ENCODE data around the gene NR1D1.

NR1D1 gene

DNA sequence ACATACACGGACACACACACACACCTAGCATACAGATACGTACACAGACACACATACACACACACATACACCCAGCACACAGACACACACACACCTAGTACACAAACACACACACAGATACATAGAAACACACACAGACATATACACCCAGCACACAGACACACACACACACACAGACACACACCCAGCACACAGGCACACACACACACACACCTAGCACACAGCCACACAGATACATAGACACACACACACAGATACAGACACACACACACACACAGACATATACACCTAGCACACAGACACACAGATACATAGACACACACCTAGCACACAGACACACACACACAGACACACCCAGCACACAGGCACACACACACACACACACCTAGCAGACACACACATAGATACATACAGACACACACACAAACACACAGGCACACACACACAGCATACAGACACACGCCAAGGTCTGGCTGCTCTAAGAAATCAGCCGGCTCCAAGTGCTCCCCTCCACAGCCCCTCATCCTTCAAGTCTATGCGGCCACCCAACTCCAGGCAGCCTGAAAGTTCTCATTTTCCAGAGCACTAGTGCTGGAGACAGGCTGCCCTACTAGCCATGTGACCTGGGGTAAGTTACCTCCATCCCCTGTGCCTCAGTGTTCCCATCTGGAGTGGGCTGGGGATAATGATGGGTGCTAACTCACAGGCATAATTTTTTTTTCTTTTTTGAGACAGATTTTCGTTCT is 13.2 kb downstream of the NR1D1 start:
- no peak overlapping the region for H3K4me3 ChIP-seq
- no peak overlapping the region for H3K27ac ChIP-seq

DNA sequence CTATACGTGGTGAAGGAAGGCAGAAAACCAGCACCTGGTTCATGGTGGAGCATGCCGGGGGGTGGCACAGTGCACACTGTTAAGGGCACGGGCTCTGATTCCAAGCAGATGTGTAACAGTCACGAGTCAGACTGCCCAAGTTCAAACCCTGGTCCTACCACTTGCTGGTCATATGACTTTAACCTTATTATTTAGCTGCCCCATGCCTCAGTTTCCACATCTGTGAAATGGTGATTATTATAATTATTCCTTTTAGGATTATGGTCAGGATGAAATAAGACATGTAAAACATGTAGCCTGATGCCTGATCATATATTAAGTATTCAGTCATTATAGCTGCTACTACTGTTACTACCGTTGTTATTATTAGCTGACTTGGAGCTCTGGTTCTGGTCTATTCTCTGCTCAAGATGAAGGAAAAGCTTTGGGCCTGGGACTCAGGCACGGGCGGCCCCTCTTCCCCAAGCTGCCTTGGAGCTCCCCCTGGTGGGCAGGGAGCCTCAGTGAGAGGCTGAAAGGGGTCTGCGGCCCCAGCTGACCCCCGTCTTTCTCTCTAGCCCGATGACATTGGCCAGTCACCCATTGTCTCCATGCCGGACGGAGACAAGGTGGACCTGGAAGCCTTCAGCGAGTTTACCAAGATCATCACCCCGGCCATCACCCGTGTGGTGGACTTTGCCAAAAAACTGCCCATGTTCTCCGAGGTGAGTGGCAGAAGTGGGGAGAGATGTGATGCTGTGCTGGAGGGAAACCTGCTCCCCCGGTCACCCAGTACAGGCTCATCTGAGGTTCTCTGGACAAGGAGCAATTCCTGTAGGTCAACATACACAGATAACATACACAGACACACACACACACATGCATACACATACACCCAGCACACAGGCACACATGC is 14.0 kb downstream of the NR1D1 start:
- Histone ChIP-seq H3K4me3 (no peak overlapping the region), H3K27ac (peak overlapping the region in 1 of 21 experiments; percentile 17)

DNA sequence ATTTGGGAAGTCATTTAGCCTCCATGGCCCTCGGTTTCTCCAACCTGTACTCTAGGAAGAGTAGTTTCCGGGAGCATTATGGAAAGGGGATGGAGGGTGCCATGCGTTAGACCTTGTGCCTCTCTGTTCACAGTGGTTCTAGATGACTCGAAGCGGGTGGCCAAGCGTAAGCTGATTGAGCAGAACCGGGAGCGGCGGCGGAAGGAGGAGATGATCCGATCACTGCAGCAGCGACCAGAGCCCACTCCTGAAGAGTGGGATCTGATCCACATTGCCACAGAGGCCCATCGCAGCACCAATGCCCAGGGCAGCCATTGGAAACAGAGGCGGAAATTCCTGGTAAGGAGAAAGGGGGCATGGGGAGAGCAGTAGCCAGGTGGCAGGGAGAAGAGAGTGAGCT is 15.9 kb downstream of the NR1D1 start:
- H3K27ac ChIP-seq: no peak overlapping the region
- H3K4me3 ChIP-seq: no peak overlapping the region

DNA sequence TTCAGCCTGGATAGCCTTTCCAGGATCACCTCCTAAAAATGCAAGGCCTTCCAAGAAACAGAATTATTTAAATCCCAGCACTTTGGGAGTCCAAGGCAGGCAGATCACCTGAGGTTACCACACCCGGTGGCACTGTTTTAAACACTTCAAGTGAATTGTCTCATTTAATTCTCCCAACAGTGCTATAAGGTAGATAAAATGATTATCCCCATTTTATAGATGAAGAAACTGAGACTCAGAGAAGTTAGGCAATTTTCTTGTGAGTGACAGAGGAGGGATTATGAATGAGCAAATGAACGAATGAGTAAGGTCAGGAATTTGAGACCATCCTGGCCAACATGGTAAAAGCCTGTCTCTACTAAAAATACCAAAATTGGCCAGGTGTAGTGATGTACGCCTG is 20.8 kb downstream of the NR1D1 start:
- no peak overlapping the region for H3K4me3 ChIP-seq
- no peak overlapping the region for H3K27ac ChIP-seq

DNA sequence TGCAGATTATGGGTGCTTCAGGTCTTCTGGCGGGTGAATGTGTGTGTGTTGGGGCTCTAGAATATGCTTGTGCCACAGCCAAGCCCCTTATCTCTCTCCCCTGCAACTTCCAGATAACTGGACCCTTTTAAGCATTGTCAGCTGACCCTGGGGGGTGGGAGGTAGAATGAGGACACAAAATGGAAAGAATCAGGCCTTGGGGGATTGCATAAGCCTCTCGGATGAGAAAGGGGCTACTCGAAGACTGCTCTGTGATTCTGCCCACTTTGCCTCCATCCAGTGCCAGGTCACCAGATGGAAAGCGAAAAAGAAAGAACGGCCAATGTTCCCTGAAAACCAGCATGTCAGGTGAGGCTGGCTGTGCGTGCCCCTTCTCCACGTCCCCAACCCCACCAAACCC is 23.8 kb downstream of the NR1D1 start:
- peak overlapping the region in 2 of 21 experiments; percentile 11 to 12 for H3K27ac ChIP-seq
- H3K4me3 ChIP-seq: no peak overlapping the region

DNA sequence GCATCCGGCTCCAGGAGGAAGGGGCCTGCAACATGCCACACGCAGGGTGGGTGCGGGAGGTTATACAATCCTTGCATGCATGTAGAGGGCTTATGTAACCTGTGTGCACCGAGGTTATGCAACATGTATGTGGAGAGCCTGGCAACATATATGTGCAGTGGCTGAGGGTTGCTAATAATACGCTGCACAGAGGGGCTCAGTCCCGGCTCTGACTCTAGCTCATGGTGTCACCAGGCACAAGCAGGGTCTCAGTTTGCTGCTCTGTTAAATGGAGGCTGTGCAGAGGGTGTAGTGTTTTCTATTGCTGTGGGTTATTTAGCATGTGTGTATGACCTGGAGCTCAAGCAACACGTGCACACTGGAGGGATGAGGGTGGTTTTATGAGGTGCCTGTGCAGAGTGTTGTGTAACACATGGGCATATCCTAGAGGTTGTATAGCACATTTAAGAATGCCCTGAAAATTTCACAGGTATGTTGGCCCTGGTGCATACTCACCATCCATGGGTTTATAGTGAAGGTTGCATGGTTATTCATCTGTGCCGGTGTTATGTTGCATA is 24.4 kb downstream of the NR1D1 start:
- Histone ChIP-seq H3K4me3 (no peak overlapping the region), H3K27ac (peak overlapping the region in 13 of 21 experiments; percentile 7 to 77 (median 48))

DNA sequence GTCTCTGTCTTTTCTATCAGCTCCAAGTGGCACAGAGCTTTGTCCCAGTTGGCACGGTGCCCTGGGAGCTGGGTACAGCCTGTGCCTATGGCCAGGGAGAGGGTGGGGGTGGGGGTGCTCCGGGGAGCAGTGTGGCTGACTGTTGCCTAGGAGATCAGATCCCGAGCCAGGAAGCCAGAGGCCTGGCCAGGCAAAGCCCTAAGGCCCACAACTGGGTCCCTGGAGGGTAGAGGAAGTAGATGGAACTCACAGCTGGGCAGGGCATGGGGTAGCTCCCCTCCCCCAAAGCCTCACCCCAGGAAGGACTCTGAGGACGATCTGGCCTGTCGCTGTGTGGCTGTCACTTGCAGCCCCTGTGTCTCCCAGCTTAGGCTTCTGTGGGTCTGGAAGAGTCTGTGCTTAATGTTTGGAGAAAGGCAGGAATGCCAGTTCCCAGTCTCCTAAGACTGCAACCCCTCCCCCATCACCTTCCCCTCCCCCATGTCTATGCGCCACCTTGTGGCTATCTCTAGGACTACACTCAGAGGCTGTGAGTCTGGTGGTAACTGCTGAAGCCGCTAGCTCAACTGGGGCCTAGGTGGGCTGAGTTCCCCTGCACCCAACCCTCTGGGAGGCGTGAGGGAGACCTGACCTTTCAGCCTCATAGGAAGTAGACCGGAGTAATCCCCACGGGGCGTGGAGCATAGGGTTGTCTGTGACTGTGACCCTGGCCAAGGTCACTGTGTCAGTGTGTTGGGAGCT is 25.0 kb downstream of the NR1D1 start:
- Histone ChIP-seq H3K27ac (peak overlapping the region in 14 of 21 experiments; percentile 7 to 77 (median 48)), H3K4me3 (no peak overlapping the region)

DNA sequence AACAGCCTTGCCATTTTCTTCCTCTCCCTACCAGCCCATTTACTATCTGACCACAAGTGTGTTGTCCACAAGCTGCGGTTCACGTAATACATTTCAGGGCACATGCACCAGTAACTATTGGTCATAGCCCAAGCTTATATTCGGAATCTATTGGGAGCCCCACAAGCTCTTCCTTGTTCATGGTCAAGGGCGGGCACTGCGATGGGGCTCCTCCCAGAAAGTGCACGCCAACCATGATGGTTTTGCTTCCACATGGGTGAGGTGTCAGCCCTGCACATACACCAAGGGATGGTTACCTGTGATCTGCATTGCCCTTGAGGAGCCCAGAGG is 25.6 kb downstream of the NR1D1 start:
- no peak overlapping the region for H3K4me3 ChIP-seq
- peak overlapping the region in 10 of 21 experiments; percentile 1 to 77 (median 56) for H3K27ac ChIP-seq

DNA sequence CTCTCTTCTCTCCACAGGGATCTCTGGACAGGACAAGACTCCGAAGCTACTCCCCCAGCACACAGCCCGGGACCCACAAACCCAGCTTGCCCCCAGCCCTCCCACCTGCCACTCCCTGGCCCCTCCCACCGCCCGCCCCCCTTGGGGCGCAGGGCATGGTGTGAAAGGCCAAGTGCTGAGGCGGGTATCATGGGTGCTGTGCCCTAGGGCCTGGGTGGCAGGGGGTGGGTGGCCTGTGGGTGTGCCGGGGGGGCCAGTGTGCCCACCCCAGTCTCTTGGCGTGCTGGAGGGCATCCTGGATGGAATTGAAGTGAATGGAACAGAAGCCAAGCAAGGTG is 26.2 kb downstream of the NR1D1 start:
- Histone ChIP-seq H3K27ac (peak overlapping the region in 10 of 21 experiments; percentile 16 to 93 (median 66)), H3K4me3 (no peak overlapping the region)

DNA sequence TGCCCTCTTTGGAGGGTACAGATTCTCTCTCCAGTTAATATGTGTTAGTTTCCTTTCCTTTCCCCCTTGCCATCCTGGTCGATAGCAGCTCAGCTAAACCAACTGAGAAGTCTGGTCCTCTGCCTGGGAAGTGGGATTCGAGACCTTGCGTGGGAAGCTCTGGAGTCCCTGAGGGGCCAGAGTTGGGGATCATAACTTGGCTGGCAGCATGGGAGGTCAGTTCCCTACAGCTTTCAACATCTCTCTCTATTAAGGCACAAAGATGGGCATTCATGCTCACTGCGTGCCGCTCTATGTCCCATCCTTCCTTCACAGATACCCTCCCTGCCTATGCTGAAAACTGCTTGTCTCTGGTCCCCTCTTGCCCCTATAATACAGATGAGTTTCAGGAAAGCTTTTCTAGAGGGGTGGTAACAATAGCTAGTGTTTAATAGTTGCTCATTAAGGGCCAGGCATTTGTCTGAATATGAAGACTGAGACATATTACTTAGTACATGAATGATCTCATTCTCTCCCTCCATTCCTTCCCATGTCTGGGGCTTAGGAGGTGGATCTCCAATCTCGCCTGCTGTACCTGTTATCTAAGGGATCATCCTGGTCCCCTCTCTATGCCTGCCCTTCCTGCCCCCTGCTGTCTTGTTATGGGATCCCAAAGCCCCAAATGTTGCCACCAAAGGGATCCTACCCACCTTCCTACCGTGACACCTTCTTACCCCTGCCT is 26.8 kb downstream of the NR1D1 start:
- Histone ChIP-seq H3K4me3 (no peak overlapping the region), H3K27ac (peak overlapping the region in 12 of 21 experiments; percentile 16 to 93 (median 76))

DNA sequence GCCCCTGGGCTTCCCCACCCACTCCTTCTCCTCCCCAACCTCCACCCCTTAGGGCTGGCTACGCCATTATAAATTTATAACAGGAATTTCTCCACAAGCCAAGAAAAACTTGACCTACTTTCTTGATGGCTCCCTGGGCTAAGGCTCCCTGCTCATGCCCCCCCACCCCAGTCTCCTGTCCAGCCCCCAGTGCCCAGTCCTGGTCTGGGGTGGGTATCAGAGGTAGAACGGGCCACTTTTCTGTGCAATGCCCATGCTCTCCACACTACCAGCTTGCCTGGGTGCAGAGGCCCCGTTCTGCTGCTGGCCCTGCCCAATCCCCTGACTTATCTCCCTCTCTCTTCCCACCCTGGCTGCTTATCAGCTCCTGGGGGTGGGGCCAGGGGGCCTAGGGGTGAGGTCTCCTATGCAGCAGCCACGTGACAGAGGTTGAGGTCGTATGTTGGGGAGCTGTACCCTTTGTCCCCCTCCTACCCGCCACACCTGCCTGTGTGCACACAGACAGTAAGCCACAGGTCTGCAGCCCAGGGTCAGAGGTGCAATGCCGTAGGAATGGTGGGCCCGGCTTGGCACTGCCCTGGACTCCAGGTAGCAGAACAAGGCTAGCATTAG is 27.5 kb downstream of the NR1D1 start:
- Histone ChIP-seq H3K4me3 (no peak overlapping the region), H3K27ac (peak overlapping the region in 17 of 21 experiments; percentile 2 to 93 (median 79))

DNA sequence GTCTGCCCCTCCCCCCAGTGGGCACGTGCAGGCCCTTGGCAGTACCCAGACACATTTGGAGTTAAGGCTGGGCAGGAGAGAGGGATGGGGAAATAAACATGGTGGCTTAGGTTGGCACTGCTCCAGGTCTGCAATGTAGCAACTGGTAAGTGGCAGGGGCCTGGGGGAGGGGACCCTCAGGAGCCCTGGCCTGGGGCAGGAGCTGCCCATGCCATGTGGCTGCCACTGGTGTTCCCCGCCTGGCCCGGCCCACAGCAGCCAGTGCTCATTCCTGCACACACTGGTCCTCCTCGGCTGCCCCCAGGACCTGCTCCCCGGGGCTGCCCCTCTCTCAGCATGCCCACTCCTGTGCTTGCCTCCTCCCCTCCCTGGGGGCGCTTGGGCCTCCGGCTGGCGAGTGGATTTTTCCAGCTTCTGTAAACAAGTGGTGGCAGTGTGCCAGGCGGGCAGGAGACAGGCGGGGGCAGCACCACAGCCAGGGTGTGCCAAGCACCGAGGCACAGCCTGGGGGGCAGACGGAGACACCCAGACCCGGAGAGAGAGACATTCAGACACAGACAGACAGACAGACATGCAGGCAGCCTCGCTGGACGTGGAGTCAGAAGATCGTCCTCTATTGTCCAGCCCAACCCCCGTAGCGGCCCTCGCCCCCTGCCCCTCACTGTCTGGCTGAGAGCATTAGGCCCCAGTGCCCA is 28.2 kb downstream of the NR1D1 start:
- Histone ChIP-seq H3K4me3 (peak overlapping the region in 1 of 7 experiments; percentile 1), H3K27ac (peak overlapping the region in 18 of 21 experiments; percentile 2 to 93 (median 79))

DNA sequence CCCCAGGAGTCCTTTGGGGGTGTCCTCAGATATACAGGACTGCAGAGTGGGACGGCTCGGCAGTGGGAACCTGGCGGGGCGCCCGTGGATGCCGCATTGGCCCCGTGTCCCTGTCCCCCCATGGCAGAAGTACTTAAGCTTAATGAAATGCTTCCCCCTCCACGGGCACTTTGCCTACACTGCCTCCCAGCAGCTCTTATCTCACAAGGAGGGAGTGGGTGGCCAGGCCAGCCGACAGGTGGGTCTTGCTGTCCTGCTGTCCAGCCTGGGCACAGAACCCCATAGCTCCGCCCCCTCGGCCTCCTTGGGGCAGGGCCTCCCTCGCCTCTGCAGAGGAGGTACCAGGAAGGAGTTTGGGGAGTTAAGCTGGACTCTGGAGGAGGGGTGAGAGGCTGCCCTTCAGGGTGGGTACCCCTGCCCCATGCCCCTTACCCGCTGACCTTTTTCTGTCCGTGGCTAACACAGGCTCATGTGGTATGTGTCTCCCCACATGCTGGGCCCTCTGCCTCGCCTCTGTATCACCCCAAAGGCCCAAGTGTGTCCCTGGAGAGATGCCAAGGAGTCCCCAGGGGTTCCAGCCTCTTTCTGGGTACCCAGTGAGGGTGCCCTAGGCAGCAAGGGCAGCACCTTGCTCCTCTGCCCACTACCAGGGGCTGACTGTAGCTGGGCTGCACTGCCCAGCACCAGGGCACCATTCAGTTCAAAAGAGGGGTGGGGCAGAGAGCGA is 28.9 kb downstream of the NR1D1 start:
- Histone ChIP-seq H3K4me3 (peak overlapping the region in 1 of 7 experiments; percentile 1), H3K27ac (peak overlapping the region in 17 of 21 experiments; percentile 4 to 93 (median 79))

DNA sequence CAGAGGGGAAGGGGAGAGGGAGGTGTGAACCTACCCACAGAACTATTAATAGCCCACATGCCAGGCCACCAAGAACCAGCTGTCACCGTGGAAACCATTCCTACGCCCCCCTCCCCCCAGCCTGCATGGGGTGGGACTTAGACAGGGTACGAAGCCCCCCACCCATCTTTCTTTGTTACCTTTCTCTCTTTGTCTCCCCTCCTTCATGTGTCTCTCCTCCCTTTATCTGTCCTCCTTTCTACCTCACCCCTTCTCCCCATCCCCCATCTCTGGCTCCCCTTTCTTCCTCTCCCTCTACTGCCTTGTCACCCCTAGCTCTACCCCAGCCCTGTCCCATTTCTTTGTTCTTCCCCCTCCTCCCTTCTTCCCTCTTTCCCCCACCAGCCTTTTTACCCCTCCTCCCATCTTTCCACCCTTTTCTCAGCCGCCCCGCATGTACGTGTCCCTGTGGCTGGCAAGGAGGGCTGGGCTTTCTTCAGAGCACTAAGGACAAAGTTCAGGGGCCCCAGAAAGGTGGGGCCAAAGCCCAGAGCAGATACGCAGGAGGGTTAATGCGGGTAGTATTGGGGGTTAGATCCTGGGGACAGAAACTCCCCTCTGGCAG is 29.6 kb downstream of the NR1D1 start:
- no peak overlapping the region for H3K4me3 ChIP-seq
- H3K27ac ChIP-seq: peak overlapping the region in 18 of 21 experiments; percentile 4 to 93 (median 79)

DNA sequence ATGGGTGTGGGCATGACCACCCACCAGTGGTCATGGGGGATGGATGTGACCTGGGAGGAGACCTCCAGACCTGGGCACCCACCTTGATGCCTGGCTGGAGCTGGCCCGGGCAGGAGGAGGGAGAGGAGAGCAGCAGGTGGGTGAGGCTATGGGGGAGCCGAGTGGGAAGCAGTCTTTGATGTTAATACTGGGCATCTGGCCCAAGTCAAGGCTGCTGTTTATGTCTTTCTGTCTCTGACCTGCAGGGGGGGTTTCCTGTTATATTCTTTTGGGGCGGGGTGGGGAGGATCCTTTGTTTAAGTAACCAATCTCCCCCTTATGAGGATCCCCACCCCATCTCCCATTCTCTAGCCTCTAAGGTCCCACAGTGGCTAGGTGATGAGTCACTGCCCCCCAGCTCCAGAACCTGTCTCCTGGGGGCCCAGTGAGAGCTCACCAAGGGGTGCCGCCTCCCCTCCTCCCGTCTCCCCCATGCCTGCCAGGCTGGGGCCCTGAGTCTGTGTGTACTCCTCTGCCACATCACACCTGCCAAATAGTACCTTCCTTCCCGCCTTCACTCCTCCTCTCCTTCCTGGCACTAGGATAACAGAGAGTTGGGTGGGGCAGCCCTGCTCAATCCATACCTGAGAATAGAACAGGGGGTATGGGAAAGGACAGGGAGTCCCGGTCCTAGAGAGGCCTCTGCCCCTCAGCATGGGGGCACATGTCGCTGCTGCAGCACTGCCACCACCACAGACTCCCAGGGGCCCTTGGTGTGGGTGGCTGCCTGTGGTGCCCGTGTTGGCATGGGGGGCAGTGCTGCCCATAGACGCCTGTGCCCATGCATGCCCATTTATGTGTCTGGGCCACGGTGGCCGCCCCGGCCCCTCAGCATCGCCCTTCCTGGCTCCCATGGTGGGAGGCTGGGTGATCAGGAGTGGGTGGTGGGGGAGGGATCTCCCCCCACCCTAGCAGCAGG is 30.4 kb downstream of the NR1D1 start:
- Histone ChIP-seq H3K27ac (peak overlapping the region in 19 of 21 experiments; percentile 16 to 93 (median 79)), H3K4me3 (peak overlapping the region in 1 of 7 experiments; percentile 13)
